Choroid plexus epithelial cell (primary cell): ENCODE measurements around the gene KCNA3.

Source experiments
- DNase-seq: peaks from one replicate; pipeline ENCODE4 v3.0.0-alpha.2; 2010; ENCODE audit warnings: low read depth
- H3K4me3 ChIP-seq: 2 replicates; pipeline ENCODE4 v1.5.1; 2011; ENCODE audit warnings: low read depth, mild to moderate bottlenecking, control low read depth, low read length, moderate library complexity
- CTCF ChIP-seq: conservative IDR thresholded peaks from 2 replicates; pipeline ENCODE4 v1.5.1; 2011; ENCODE audit warnings: low read depth, mild to moderate bottlenecking, control low read depth, inconsistent platforms, low read length, moderate library complexity

KCNA3 gene

DNA sequence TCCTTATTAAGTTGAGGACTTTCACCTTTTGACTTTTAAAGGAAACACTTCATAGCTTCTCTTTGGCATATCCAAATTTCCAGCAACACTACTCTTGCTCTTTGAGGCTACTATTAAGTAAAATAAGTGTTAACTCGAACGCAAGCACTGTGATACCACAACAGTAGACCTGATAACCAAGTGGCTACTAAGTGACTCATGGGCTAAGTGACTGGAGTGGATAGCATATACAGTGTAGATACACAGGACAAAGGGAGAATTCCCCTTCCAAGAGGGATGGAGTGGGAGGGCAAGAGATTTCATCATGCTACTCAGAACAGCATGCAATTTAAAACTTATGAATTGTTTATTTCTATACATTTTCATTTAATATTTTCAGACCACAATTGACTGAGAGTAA lies 9.8 kb upstream of the KCNA3 start:
- no peak for DNase-seq
- TF ChIP-seq CTCF: no peak
- no peak overlapping the region for H3K4me3 ChIP-seq

- no peak overlapping the region for H3K4me3 ChIP-seq
- no peak for TF ChIP-seq CTCF
- no peak for DNase-seq
These were observed 8.2 kb upstream of the KCNA3 start for GRCh38 chr1:110682898-110683297.

- no peak for TF ChIP-seq CTCF
- H3K4me3 ChIP-seq: no peak overlapping the region
These were observed 5.4 kb upstream of the KCNA3 start for GRCh38 chr1:110680036-110680735.

GRCh38 chr1:110677526-110677925 lies 2.8 kb upstream of the KCNA3 start:
- no peak overlapping the region for H3K4me3 ChIP-seq
- no peak for TF ChIP-seq CTCF
- DNase-seq: no peak

More at GRCh38 chr1:110680036-110680735, 5.4 kb upstream of the KCNA3 start:
- DNase-seq: no peak

GRCh38 chr1:110676970-110677369 lies 2.2 kb upstream of the KCNA3 start:
- no peak overlapping the region for H3K4me3 ChIP-seq
- TF ChIP-seq CTCF: no peak
- no peak for DNase-seq

DNA sequence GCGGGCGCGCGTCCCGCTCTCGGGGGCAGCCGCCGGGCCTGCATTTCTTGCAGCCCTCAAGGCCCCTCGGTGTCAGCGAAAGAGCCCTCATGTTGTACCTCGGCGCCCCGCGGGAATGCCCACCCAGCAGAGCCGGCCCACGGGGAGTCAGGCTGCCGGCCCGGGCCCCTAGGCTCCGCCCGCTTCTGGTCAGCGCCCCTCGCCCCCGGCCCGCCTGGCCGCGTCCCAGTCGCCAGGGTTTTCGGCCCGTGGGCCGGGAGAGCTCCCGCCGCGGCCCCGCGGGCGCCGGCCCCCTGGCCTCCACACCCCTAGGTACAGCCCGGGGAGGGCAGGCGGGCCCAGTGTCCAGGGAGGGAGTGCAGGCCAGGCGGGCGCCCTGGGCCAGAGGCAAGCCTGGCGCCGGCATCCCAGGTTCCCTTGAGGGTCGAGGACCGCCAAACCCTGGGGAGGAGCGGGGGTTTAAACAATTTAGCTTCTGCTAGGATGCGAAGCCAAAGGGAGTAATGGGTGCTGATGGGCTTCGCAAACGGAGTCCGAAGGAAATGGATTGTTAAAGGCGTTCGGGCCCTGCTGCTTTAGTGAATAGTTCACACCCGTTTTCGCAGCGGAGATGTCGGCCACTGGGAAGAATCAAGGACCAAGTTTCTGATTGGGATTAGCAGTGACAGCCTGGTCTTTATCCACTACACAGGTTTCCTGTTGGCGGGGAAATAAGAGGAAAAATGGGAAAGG lies 486 bp upstream of the KCNA3 start:
- no peak for DNase-seq
- TF ChIP-seq CTCF: no peak
- H3K4me3 ChIP-seq: peak overlapping the region; percentile 36
